ENCODE data around the gene ATG2B. TPM values are rescaled to one million over a fixed set of nuclear protein-coding genes. Genes with fewer than 3 reads are reported as not detected.

The ATG2B gene
- total RNA-seq, 1 donor from 2014 or later = 19.9 TPM

DNA sequence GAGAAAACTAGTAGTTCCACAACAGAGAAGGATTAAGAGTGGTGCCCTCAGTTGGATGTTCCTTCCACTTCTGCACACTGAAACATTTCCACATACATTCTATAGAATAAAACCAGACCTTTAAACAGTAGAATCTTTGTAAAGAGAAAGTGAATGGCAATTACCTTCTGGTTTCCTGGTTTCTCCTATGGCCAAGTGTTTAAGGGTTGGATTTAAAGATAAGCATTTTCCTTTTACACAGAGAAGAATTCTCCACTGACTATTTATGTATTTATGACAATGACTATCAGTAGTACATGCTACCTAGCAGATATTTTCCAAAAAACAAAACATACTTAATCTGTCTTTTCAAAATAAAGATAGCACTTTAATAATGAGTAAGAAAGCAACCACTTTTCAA lies 3.2 kb downstream of the ATG2B start:
- H3K36me3 Mint-ChIP-seq = peaks cover 6% of the 10 kb centered on the region
- H3K27me3 Mint-ChIP-seq = no peaks in the 10 kb centered on the region
- DNase-seq (ENCODE audit: extremely low spot score, unreplicated experiment) = no peak
- peak overlapping the region; percentile 26 for H3K4me3 Mint-ChIP-seq
- no peak overlapping the region for H3K27ac Mint-ChIP-seq
- no peaks in the 10 kb centered on the region for H3K9me3 Mint-ChIP-seq
- TF ChIP-seq, protein P1, sequence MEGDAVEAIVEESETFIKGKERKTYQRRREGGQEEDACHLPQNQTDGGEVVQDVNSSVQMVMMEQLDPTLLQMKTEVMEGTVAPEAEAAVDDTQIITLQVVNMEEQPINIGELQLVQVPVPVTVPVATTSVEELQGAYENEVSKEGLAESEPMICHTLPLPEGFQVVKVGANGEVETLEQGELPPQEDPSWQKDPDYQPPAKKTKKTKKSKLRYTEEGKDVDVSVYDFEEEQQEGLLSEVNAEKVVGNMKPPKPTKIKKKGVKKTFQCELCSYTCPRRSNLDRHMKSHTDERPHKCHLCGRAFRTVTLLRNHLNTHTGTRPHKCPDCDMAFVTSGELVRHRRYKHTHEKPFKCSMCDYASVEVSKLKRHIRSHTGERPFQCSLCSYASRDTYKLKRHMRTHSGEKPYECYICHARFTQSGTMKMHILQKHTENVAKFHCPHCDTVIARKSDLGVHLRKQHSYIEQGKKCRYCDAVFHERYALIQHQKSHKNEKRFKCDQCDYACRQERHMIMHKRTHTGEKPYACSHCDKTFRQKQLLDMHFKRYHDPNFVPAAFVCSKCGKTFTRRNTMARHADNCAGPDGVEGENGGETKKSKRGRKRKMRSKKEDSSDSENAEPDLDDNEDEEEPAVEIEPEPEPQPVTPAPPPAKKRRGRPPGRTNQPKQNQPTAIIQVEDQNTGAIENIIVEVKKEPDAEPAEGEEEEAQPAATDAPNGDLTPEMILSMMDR (conservative IDR thresholded peaks at IDR 0.05) = no peak
- peaks cover 38% of the 10 kb centered on the region for H3K4me1 Mint-ChIP-seq (ENCODE audit: unreplicated experiment)

DNA sequence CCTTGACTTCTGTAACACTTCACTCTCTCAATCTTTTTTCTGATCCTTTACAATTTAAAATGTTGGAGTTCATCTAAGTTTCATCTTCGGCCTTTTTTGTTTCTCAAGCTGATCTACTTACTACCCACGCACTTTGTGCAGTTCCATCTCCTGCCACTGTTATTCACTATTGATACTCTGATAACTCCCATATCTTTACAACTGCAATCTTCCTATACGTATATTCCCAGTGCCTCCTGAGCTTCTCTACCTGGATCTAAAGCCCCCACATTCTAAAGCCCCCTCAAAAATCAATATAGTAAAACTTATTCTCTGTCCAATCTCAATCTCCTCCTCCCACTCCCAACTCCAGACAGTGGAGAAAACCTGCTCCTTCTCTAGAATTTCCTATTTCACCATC lies 5.9 kb downstream of the ATG2B start:
- Mint-ChIP-seq H3K9me3 (no peaks in the 10 kb centered on the region), H3K27ac (no peak overlapping the region), H3K36me3 (peaks cover 4% of the 10 kb centered on the region), H3K27me3 (no peaks in the 10 kb centered on the region), H3K4me1 (ENCODE audit: unreplicated experiment) (peaks cover 27% of the 10 kb centered on the region), H3K4me3 (no peak overlapping the region)
- no peak for DNase-seq (ENCODE audit: extremely low spot score, unreplicated experiment)
- TF ChIP-seq, protein P1 (conservative IDR thresholded peaks at IDR 0.05) = peak; percentile 54

DNA sequence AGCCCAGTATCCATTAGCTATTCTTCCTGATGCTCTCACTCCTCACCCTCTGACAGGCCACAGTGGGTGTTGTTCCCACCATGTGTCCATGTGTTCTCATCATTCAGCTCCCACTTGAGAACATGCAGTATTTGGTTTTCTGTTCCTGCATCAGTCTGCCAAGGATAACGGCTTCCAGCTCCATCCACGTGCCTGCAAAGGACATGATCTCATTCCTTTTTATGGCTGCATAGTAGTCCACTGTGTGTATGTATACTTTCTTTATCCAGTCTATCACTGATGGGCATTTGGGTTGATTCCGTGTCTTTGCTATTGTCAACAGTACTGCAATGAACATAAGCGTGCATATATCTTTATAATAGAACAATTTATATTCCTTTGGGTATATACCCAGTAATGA lies 8.9 kb downstream of the ATG2B start:
- H3K9me3 Mint-ChIP-seq = no peaks in the 10 kb centered on the region
- peaks cover 6% of the 10 kb centered on the region for H3K4me1 Mint-ChIP-seq (ENCODE audit: unreplicated experiment)
- TF ChIP-seq, protein P1 (conservative IDR thresholded peaks at IDR 0.05) = no peak
- H3K27ac Mint-ChIP-seq = no peak overlapping the region
- no peak overlapping the region for H3K4me3 Mint-ChIP-seq
- DNase-seq (ENCODE audit: extremely low spot score, unreplicated experiment) = no peak
- H3K36me3 Mint-ChIP-seq = peaks cover 4% of the 10 kb centered on the region
- H3K27me3 Mint-ChIP-seq = no peaks in the 10 kb centered on the region

DNA sequence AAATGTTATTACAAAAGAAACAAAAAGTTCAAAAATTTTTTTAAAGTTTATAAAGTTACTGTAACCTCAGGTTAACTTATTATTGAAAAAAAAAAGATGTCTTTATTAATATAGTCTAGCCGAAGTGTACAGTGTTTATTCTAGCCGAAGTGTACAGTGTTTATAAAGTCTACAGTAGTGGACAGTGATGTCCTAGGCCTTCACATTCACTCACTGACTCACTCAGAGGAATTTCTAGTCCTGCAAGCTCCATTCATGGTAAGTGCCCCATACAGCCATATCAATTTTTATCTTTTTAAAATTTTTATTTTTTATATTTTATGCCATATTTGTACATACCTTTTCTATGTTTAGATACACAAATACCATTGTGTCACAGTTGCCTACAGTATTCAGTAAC lies 10.4 kb downstream of the ATG2B start:
- TF ChIP-seq, protein P1 (conservative IDR thresholded peaks at IDR 0.05) = no peak
- DNase-seq (ENCODE audit: extremely low spot score, unreplicated experiment) = no peak
- Mint-ChIP-seq H3K9me3 (no peaks in the 10 kb centered on the region), H3K27me3 (no peaks in the 10 kb centered on the region), H3K4me3 (no peak overlapping the region), H3K4me1 (ENCODE audit: unreplicated experiment) (peaks cover 6% of the 10 kb centered on the region), H3K27ac (no peak overlapping the region), H3K36me3 (peaks cover 4% of the 10 kb centered on the region)

DNA sequence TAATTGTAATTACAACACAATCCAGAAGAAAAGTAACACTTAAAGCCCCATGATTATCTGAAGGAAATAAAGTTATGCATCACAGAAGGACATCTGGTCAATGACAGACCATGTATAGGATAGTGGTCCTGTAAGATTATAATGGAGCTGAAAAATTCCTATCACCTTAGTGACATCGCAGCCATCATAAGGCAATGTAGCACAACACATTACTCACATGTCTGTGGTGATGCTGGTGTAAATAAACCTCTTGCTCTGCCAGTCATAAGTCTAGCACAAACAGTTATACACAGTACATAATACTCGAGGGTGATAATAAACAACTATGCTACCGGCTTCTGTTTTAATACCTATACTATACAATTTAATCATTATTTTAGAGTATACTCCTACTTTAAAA lies 11.2 kb downstream of the ATG2B start:
- Mint-ChIP-seq H3K36me3 (peaks cover under 1% of the 10 kb centered on the region), H3K9me3 (no peaks in the 10 kb centered on the region), H3K4me1 (ENCODE audit: unreplicated experiment) (peaks cover 2% of the 10 kb centered on the region), H3K27me3 (no peaks in the 10 kb centered on the region), H3K27ac (no peak overlapping the region), H3K4me3 (no peak overlapping the region)
- no peak for DNase-seq (ENCODE audit: extremely low spot score, unreplicated experiment)
- TF ChIP-seq, protein P1 (conservative IDR thresholded peaks at IDR 0.05) = no peak
